ENCODE results near the gene TM4SF1.
"Not testable (repeated sequence)": the region's sequence is repeated elsewhere in the genome, so short reads cannot be mapped to it uniquely, and the experiment has no call there.

Gene TM4SF1

GRCh38 chr3:149352556-149352955, 24.9 kb downstream of the TM4SF1 start:
- no peaks in the 10 kb centered on the region for H3K36me3 ChIP-seq (ENCODE audit: control insufficient read depth, insufficient read depth, low read length)
- H3K9me3 ChIP-seq (ENCODE audit: control insufficient read depth, low read length): no peaks in the 10 kb centered on the region
- no peaks in the 10 kb centered on the region for H3K27me3 ChIP-seq (ENCODE audit: control insufficient read depth, insufficient read depth, low read length)
- H3K9ac ChIP-seq (ENCODE audit: low read length): no peak overlapping the region
- peaks cover 33% of the 10 kb centered on the region for H3K4me1 ChIP-seq (ENCODE audit: control insufficient read depth, insufficient read depth, low read length)
- H3K4me3 ChIP-seq (ENCODE audit: low read length): peak overlapping the region; percentile 9

- no peaks in the 10 kb centered on the region for H3K27me3 ChIP-seq (ENCODE audit: control insufficient read depth, insufficient read depth, low read length)
- no peaks in the 10 kb centered on the region for H3K36me3 ChIP-seq (ENCODE audit: control insufficient read depth, insufficient read depth, low read length)
- H3K4me1 ChIP-seq (ENCODE audit: control insufficient read depth, insufficient read depth, low read length): peaks cover 13% of the 10 kb centered on the region
- H3K9me3 ChIP-seq (ENCODE audit: control insufficient read depth, low read length): no peaks in the 10 kb centered on the region
- no peak overlapping the region for H3K9ac ChIP-seq (ENCODE audit: low read length)
- H3K4me3 ChIP-seq (ENCODE audit: low read length): no peak overlapping the region
Observed at GRCh38 chr3:149343951-149344350, 33.5 kb downstream of the TM4SF1 start.

GRCh38 chr3:149342413-149343380, 34.8 kb downstream of the TM4SF1 start:
- H3K9ac ChIP-seq (ENCODE audit: low read length): no peak overlapping the region
- H3K4me3 ChIP-seq (ENCODE audit: low read length): no peak overlapping the region
- H3K9me3 ChIP-seq (ENCODE audit: control insufficient read depth, low read length): no peaks in the 10 kb centered on the region
- H3K4me1 ChIP-seq (ENCODE audit: control insufficient read depth, insufficient read depth, low read length): peaks cover 13% of the 10 kb centered on the region
- no peaks in the 10 kb centered on the region for H3K27me3 ChIP-seq (ENCODE audit: control insufficient read depth, insufficient read depth, low read length)
- H3K36me3 ChIP-seq (ENCODE audit: control insufficient read depth, insufficient read depth, low read length): no peaks in the 10 kb centered on the region

DNA sequence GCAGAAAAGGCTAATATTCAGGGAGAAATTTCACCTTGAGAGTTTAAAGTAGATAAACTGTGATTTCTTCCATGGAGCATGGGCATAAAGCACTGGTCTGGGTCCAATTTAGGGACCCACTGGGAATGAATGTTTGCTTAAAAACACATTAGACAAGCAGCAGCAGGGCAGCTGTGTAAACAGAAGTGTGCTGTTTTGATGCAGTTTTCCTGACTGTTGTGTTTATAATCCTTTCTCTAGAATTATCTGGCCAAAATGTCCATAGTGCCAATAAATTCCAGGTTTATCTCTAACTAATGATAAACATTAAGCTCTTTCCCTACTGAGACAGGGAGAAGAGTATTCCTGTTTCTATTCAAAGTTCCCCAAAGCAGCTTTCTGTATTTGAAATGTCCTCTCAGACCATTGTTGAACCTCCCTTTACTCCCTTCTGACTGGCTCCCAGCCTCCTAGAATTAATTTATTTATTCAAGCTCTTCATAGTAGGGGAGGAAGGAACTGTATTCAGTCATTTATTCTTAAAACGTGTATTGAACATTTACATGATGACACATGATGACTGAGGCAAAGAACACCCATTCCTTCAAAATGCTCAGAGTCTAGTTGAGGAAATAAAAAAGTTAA, 37.0 kb downstream of the TM4SF1 start:
- H3K9ac ChIP-seq (ENCODE audit: low read length): no peak overlapping the region
- H3K4me3 ChIP-seq (ENCODE audit: low read length): no peak overlapping the region
- H3K9me3 ChIP-seq (ENCODE audit: control insufficient read depth, low read length): no peaks in the 10 kb centered on the region
- H3K27me3 ChIP-seq (ENCODE audit: control insufficient read depth, insufficient read depth, low read length): no peaks in the 10 kb centered on the region
- H3K4me1 ChIP-seq (ENCODE audit: control insufficient read depth, insufficient read depth, low read length): peaks cover 13% of the 10 kb centered on the region
- no peaks in the 10 kb centered on the region for H3K36me3 ChIP-seq (ENCODE audit: control insufficient read depth, insufficient read depth, low read length)

GRCh38 chr3:149339931-149340309, 37.5 kb downstream of the TM4SF1 start:
- Histone ChIP-seq H3K9ac (ENCODE audit: low read length) (no peak overlapping the region), H3K27me3 (ENCODE audit: control insufficient read depth, insufficient read depth, low read length) (no peaks in the 10 kb centered on the region), H3K9me3 (ENCODE audit: control insufficient read depth, low read length) (no peaks in the 10 kb centered on the region), H3K4me1 (ENCODE audit: control insufficient read depth, insufficient read depth, low read length) (peaks cover 13% of the 10 kb centered on the region), H3K36me3 (ENCODE audit: control insufficient read depth, insufficient read depth, low read length) (no peaks in the 10 kb centered on the region), H3K4me3 (ENCODE audit: low read length) (no peak overlapping the region)

DNA sequence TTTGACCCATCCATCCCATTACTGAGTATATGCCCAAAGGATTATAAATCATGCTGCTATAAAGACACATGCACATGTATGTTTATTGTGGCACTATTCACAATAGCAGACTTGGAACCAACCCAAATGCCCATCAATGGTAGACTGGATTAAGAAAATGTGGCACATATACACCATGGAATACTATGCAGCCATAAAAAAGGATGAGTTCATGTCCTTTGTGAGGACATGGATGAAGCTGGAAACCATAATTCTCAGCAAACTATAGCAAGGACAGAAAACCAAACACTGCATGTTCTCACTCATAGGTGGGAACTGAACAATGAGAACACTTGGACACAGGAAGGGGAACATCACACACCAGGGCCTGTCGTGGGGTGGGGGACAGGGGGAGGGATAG, 40.0 kb downstream of the TM4SF1 start:
- H3K4me3 ChIP-seq (ENCODE audit: low read length); H3K9me3 ChIP-seq (ENCODE audit: control insufficient read depth, low read length); H3K36me3 ChIP-seq (ENCODE audit: control insufficient read depth, insufficient read depth, low read length); H3K9ac ChIP-seq (ENCODE audit: low read length); H3K27me3 ChIP-seq (ENCODE audit: control insufficient read depth, insufficient read depth, low read length): not testable (repeated sequence)
- peaks cover 19% of the 10 kb centered on the region for H3K4me1 ChIP-seq (ENCODE audit: control insufficient read depth, insufficient read depth, low read length)

DNA sequence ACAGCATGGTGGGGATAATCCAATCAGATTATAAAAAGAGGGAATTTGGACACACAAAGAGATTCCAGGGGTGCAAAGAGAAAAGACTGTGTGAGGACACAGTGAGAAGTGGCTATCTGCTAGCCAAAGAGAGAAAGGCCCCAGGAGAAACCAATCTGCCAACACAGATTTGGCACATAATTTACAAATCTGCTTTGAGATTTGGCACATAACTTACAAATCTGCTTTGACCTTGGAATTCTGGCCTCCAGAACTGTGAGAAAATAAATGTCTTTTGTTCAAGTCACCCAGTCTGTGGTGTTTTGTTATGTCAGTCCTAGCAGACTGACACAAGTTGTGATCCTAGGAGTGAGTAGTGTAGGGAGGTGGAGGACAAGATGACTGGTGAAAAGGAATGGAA, 40.5 kb downstream of the TM4SF1 start:
- no peak overlapping the region for H3K4me3 ChIP-seq (ENCODE audit: low read length)
- H3K36me3 ChIP-seq (ENCODE audit: control insufficient read depth, insufficient read depth, low read length): no peaks in the 10 kb centered on the region
- no peaks in the 10 kb centered on the region for H3K9me3 ChIP-seq (ENCODE audit: control insufficient read depth, low read length)
- no peak overlapping the region for H3K9ac ChIP-seq (ENCODE audit: low read length)
- peaks cover 22% of the 10 kb centered on the region for H3K4me1 ChIP-seq (ENCODE audit: control insufficient read depth, insufficient read depth, low read length)
- no peaks in the 10 kb centered on the region for H3K27me3 ChIP-seq (ENCODE audit: control insufficient read depth, insufficient read depth, low read length)

DNA sequence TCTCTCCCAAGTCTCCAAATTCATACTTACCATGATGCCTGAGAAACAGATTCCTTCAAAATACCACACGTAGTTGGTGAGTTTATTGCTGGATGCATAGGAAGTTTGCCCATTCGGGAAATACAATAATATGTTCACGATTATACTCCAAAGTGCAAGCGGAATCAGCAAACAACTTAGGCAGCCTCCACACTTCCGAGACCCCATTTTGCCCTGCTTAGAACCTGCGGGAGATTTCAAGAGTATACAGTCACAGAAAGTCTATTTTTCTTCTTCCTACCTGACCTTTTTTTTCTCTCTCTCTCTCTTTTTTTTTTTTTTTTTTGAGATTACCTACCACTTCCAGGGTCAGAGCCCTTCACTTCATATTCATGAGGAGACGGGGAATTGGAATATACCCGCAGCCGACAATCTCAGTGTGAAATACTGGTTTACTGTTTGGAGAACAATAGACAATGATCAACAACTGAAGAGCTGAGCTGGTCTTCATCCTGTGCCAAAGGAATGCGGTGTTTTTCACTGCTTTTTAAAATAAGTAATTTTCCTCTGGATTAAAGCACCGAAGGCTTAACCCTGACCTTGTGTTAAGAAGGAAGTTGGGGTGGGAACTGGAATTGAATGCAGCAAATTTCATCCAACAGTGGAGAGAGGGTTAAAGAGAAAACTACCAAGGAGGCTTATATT, 44.1 kb downstream of the TM4SF1 start, which contains the start of gene TM4SF18:
Gene TM4SF18, minus strand, starts transcription at position 461 of the 684 bp plus-strand sequence. Its CDS starts 254 bp downstream, at position 207.
- H3K9me3 ChIP-seq (ENCODE audit: control insufficient read depth, low read length): no peaks in the 10 kb centered on the region
- no peak within 1 kb of the TSS for H3K4me3 ChIP-seq (ENCODE audit: low read length)
- H3K27me3 ChIP-seq (ENCODE audit: control insufficient read depth, insufficient read depth, low read length): no peaks in the 10 kb centered on the region

DNA sequence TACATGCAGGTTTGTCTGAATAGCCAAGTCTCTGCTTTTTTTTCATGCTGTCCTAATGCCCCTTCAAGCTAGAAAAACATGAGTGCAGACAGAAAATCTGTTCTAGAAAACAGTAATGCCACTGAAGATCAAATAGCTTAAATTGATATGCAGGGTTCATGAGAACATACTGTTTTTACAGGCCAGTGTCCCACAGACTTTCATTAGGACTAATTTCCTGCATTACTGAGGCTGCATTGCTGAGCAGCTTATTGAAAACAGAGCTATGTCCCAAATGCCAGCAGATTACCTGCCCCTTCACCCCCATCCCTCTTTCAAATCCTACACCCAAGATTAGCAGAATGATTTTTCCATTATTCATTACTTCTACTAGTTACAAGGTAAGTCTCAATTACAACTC, 44.7 kb downstream of the TM4SF1 start:
- no peaks in the 10 kb centered on the region for H3K27me3 ChIP-seq (ENCODE audit: control insufficient read depth, insufficient read depth, low read length)
- H3K36me3 ChIP-seq (ENCODE audit: control insufficient read depth, insufficient read depth, low read length): no peaks in the 10 kb centered on the region
- H3K4me3 ChIP-seq (ENCODE audit: low read length): no peak overlapping the region
- H3K9ac ChIP-seq (ENCODE audit: low read length): no peak overlapping the region
- peaks cover 8% of the 10 kb centered on the region for H3K4me1 ChIP-seq (ENCODE audit: control insufficient read depth, insufficient read depth, low read length)
- no peaks in the 10 kb centered on the region for H3K9me3 ChIP-seq (ENCODE audit: control insufficient read depth, low read length)

More for the DNA sequence above, 44.1 kb downstream of the TM4SF1 start, which contains the start of gene TM4SF18:
- H3K9ac ChIP-seq (ENCODE audit: low read length): no peak within 1 kb of the TSS
- H3K36me3 ChIP-seq (ENCODE audit: control insufficient read depth, insufficient read depth, low read length): no peaks in the 10 kb centered on the region
- H3K4me1 ChIP-seq (ENCODE audit: control insufficient read depth, insufficient read depth, low read length): peaks cover 8% of the 10 kb centered on the region

DNA sequence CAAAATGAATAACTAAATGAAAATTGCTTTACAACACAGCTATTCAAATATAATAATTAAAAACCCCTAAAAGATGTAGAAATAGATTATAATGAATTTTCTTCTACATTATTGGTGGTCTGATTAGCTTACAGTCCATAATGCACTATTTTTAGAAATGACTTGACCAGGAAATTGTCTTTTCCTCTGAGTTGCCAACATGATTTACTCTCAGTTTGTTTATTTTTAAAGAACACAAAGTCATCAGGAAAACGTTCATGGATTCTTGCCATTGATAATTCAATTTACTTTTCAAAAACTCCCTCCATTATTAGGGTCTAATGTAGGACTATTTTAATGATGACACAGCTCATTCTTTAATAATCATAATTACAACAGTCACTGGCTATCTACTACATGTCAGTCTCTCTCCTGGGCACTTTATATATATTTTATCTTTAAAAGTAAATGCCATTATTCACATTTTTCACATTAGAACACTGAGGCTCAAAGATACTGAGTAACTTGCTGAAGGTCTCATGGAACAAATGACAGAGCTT, 45.2 kb downstream of the TM4SF1 start:
- Histone ChIP-seq H3K4me1 (ENCODE audit: control insufficient read depth, insufficient read depth, low read length) (peaks cover 8% of the 10 kb centered on the region), H3K9me3 (ENCODE audit: control insufficient read depth, low read length) (no peaks in the 10 kb centered on the region), H3K4me3 (ENCODE audit: low read length) (no peak overlapping the region), H3K9ac (ENCODE audit: low read length) (no peak overlapping the region), H3K27me3 (ENCODE audit: control insufficient read depth, insufficient read depth, low read length) (no peaks in the 10 kb centered on the region), H3K36me3 (ENCODE audit: control insufficient read depth, insufficient read depth, low read length) (no peaks in the 10 kb centered on the region)

- no peak overlapping the region for H3K9ac ChIP-seq (ENCODE audit: low read length)
Observed at GRCh38 chr3:149331396-149331795, 46.1 kb downstream of the TM4SF1 start.

More at GRCh38 chr3:149331396-149331795, 46.1 kb downstream of the TM4SF1 start:
- Histone ChIP-seq H3K4me1 (ENCODE audit: control insufficient read depth, insufficient read depth, low read length) (peaks cover 8% of the 10 kb centered on the region), H3K27me3 (ENCODE audit: control insufficient read depth, insufficient read depth, low read length) (no peaks in the 10 kb centered on the region), H3K9me3 (ENCODE audit: control insufficient read depth, low read length) (no peaks in the 10 kb centered on the region), H3K36me3 (ENCODE audit: control insufficient read depth, insufficient read depth, low read length) (no peaks in the 10 kb centered on the region), H3K4me3 (ENCODE audit: low read length) (no peak overlapping the region)
